ENCODE measurements around the gene CADPS.

CADPS gene

DNA sequence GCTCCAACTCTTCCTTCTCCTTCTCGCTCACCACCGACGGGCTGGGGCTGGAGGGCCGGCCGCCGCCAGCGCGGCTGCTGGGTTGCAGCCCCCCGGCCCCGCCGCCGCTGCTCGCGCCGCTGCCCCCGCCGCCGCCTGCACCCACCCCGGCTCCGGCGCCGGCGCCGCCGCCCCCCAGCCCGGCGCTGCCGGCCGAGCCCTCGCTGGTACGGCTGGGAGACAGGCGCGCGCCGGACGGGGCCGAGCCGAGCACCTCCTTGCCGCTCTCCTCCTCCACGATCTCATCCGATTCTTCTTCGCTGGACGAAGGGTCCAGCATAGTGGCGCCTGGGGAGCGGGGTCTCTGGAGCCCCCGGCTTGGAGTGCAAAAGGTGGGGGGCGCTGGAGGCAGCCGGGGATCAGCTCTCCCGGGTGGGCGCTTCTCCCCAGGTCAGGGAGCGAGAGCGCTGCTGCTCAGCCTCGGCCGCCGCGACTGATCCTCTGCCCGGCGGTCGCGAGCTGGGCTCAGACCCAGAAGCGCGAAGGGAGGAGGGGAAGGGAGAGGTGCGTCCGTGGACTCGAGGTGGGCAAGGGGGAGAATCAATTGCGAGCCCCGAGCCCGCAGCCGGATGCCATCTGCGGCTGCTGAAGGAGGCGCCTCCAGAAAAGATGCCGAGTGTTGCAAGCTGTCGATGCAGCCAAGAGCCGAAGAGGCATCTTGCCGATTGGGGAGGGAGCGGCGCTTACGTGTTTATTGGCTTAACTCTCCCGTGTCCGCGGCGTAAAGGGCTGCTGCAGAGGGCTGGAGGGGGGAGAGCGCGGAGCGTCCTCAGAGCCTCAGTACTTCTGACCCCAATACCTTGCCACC, at the start of gene CADPS:
CADPS (minus strand) TSS at position 706 of the 847 bp plus-strand sequence; CDS start at position 319, 387 bp downstream.
- no peak within 1 kb of the TSS for H3K27ac Mint-ChIP-seq
- H3K9me3 Mint-ChIP-seq (ENCODE audit: low read depth) = no peaks in the 10 kb centered on the region
- peaks cover 2% of the 10 kb centered on the region for H3K4me1 Mint-ChIP-seq (ENCODE audit: low read depth)
- H3K4me3 Mint-ChIP-seq = no peak within 1 kb of the TSS
- no peaks in the 10 kb centered on the region for H3K36me3 Mint-ChIP-seq
- H3K27me3 Mint-ChIP-seq = peaks cover 30% of the 10 kb centered on the region

DNA sequence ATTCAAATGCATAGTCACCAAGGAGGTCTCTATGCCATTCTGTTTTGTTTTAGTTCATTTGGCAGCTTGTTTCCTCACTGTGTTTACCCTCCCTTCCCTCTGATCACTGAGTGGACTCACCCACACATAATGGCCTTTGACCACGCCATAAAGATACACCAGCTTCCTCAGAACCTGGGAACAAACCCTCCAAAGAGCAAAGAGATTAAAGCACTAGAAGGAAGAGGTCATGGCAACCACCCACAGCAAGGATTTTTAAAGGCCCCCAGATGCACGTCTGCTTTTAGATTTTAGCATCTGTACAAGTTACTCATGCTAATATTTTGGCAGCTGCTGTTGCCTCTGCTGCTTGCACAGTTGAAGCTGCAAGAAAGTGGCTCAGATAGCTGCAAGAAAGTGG, 47.9 kb upstream of the CADPS start:
- peaks cover 4% of the 10 kb centered on the region for H3K9me3 Mint-ChIP-seq (ENCODE audit: low read depth)

DNA sequence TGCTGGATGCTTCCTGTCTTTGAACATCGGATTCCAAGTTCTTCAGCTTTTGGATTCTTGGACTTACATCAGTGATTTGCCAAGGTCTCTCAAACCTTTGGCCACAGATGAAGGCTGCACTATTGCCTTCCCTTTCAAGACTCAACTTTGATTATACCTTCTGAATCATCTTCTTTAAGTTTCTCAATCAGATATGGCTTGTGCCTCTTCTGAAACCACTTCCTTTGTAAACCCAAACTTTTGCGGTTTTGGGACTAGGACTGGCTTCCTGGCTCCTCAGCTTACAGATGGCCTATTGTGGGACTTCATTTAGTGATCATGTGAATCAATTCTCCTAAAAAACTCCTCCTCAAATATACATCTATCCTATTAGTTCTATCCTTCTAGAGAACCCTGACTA, 47.1 kb upstream of the CADPS start:
- no peak overlapping the region for H3K27ac Mint-ChIP-seq
- peaks cover 4% of the 10 kb centered on the region for H3K9me3 Mint-ChIP-seq (ENCODE audit: low read depth)
- no peaks in the 10 kb centered on the region for H3K4me1 Mint-ChIP-seq (ENCODE audit: low read depth)
- H3K4me3 Mint-ChIP-seq = no peak overlapping the region
- no peaks in the 10 kb centered on the region for H3K36me3 Mint-ChIP-seq
- H3K27me3 Mint-ChIP-seq = peaks cover 3% of the 10 kb centered on the region

More for the DNA sequence above, 47.9 kb upstream of the CADPS start:
- no peak overlapping the region for H3K4me3 Mint-ChIP-seq
- H3K27ac Mint-ChIP-seq = no peak overlapping the region
- no peaks in the 10 kb centered on the region for H3K36me3 Mint-ChIP-seq
- no peaks in the 10 kb centered on the region for H3K4me1 Mint-ChIP-seq (ENCODE audit: low read depth)
- H3K27me3 Mint-ChIP-seq = peaks cover 3% of the 10 kb centered on the region

DNA sequence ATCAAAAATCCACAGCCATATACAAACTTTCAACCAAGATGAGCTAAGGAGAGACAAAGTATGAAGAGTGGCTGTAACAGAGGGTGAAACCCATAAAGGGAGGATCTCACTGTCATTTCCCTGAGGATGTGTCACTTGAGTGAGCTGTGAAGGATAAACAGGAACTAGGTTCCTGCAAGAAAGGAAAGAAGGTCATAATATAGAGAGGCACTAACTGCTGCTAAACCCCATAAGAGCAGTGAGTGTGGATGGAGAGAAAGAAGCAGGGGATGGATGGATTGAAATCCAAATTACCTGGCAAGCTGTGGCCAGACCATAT, 45.2 kb upstream of the CADPS start:
- Mint-ChIP-seq H3K27ac (no peak overlapping the region), H3K27me3 (peaks cover 3% of the 10 kb centered on the region), H3K36me3 (no peaks in the 10 kb centered on the region), H3K9me3 (ENCODE audit: low read depth) (peaks cover 4% of the 10 kb centered on the region), H3K4me3 (no peak overlapping the region), H3K4me1 (ENCODE audit: low read depth) (no peaks in the 10 kb centered on the region)

DNA sequence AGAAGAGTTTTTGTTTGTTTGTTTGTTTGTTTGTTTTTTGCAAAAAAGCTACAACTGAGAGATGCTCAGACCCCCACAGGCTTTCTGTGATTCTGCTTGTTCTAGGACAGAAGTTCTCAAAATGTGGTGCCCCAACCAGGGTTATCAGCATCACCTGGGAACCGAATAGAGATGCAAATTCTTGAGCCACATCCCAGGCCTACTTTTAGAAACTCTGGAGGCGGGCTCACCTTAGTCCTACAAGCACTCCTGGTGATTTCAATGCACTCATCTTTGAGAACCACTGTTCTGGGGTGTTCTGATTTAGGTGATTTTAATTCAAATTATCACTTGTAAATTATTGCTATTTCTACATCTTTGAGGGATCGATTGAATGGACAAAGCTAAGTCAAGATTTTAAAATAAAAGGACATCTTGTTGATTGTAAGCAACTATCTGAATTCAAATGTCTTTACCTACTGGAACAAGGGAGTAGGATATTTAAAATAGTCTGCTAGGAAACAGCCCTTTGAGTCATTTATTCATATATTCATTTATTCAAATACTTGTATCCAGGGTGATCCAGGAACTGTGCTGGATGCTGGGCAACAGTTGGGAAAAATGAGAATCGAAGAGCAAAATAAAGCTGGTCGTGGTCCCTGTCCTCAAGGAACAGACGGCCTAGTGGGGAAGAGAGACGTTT, 44.7 kb upstream of the CADPS start:
- Mint-ChIP-seq H3K27me3 (peaks cover 3% of the 10 kb centered on the region), H3K4me3 (no peak overlapping the region), H3K36me3 (no peaks in the 10 kb centered on the region), H3K27ac (no peak overlapping the region), H3K4me1 (ENCODE audit: low read depth) (no peaks in the 10 kb centered on the region), H3K9me3 (ENCODE audit: low read depth) (peaks cover 4% of the 10 kb centered on the region)

DNA sequence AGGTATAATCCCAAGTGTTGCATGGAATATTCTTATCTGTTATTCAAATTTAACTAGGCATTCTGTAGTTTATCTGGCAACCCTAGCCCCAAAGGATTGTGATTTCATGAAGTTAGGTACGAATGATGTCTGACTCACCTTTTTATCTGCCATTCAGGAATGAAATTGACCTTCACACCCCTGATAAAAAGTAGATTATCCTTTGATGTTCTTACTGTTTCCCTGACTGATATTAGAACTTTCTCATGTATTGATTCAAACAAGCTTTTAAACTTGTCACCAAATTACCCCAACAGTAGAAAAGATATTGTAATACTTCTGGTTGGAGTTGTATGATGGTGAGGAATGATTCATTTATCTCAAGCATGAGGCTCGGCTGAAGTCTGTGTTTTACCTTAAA, 43.6 kb upstream of the CADPS start:
- Mint-ChIP-seq H3K4me1 (ENCODE audit: low read depth) (no peaks in the 10 kb centered on the region), H3K27me3 (peaks cover 3% of the 10 kb centered on the region), H3K27ac (no peak overlapping the region), H3K4me3 (no peak overlapping the region), H3K36me3 (no peaks in the 10 kb centered on the region), H3K9me3 (ENCODE audit: low read depth) (peaks cover 4% of the 10 kb centered on the region)

DNA sequence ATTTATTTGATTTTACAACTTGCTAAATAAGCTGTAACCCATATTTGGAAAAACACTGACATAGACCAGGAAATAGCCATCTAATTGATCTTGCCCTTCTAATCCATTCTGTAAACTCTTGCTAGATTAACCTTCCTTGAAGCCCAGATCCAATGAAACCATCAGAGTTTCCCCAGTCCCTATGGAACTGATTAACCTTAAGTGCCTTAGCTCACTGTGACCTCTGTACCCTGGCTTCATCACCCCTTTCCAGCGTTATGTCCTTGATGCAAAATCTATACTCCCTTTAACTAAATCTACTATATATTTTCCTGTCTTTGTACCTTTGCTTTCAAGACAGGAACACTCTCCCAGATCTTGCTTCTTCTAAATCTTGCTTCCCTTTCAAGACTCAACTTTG, 42.9 kb upstream of the CADPS start:
- Mint-ChIP-seq H3K27me3 (peaks cover 3% of the 10 kb centered on the region), H3K36me3 (no peaks in the 10 kb centered on the region), H3K4me1 (ENCODE audit: low read depth) (no peaks in the 10 kb centered on the region), H3K4me3 (no peak overlapping the region), H3K9me3 (ENCODE audit: low read depth) (peaks cover 4% of the 10 kb centered on the region), H3K27ac (no peak overlapping the region)

DNA sequence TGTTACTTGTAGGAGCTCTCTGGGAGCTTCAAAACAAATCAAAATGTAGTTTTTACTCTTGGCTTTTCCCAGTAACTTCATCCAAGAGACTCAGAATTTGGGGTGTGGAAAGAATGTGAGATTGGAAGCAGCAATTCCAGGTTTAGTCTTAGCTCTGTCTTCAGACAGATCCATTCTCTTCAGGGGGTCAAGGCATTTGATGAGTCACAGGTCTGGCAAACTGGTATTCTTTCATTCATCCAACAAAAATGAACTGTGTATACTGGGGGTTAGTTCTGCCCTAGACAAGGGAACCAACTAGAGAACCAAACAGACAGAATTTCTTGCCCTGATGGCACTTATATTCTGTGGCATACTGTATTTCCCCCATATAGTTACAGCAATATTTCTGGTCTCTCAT, 36.3 kb upstream of the CADPS start:
- no peaks in the 10 kb centered on the region for H3K9me3 Mint-ChIP-seq (ENCODE audit: low read depth)
- no peaks in the 10 kb centered on the region for H3K36me3 Mint-ChIP-seq
- H3K4me1 Mint-ChIP-seq (ENCODE audit: low read depth) = no peaks in the 10 kb centered on the region
- peaks cover 2% of the 10 kb centered on the region for H3K27me3 Mint-ChIP-seq
- no peak overlapping the region for H3K27ac Mint-ChIP-seq
- H3K4me3 Mint-ChIP-seq = no peak overlapping the region

DNA sequence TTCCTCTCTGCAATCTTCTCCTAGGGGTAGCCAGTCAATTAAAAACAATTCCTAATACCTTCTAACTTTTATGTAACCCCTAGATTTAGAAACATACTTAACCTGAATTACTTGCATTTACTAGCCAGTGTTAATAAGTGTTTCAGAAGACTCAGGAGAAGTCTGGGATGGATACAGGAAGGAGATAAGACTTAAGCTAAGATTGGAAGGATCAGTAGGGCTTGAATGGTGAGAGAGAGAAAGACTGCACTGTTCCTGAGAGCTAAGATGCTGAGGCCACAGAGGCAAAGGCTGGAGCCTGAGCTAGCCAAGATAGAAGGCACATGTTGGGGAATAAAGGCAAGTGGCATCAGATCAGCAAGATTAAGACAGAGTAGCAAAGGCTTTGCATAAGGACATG, 30.1 kb upstream of the CADPS start:
- Mint-ChIP-seq H3K27me3 (peaks cover 2% of the 10 kb centered on the region), H3K9me3 (ENCODE audit: low read depth) (peaks cover 5% of the 10 kb centered on the region), H3K4me1 (ENCODE audit: low read depth) (no peaks in the 10 kb centered on the region), H3K27ac (no peak overlapping the region), H3K4me3 (no peak overlapping the region), H3K36me3 (no peaks in the 10 kb centered on the region)

DNA sequence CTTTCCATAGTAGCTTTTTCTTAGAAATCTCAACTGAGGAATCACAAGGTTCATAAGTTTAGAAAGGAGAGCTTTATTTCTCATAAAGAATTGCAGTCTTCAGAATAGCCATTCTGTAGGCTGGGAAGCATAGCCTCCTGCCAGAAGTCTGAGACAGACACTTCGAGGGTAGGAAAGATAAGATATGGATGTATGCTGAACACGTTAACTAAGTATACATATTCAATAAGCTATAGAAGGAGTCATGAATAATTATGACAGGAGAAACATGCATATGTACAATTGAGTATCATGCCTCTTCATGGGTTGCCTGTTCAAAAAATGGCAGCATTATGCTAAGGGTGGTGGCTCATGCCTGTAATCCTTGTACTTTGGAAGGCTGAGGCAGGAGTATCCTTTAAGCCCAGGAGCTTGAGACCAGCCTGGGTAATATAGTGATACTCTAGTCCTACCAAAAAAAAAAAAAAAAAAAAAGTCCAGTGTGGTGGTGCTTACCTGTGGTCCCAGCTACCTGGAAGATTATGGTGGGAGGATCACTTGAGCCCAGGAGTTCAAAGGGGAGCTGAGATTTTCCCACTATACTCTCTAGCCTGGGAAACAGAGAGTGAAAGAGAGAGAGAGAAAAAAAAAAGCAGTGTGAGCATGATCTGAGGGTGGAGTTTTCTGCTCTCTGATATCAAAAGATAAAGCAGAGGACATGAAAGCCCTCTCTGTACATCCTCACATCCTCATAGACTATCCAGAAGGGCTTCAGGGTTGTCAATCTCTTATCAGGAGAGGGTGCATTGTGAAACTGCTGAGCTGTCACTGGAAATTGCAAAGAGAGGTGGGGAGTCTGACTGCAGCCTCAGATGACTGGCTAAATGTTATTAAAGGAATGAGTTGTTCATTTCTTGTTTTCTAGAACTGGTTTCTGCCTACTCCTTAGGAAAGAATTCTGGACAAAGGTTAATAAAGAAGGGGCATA, 23.6 kb upstream of the CADPS start:
- Mint-ChIP-seq H3K27ac (no peak overlapping the region), H3K36me3 (no peaks in the 10 kb centered on the region), H3K4me1 (ENCODE audit: low read depth) (no peaks in the 10 kb centered on the region), H3K27me3 (peaks cover 3% of the 10 kb centered on the region), H3K9me3 (ENCODE audit: low read depth) (peaks cover 5% of the 10 kb centered on the region), H3K4me3 (no peak overlapping the region)

DNA sequence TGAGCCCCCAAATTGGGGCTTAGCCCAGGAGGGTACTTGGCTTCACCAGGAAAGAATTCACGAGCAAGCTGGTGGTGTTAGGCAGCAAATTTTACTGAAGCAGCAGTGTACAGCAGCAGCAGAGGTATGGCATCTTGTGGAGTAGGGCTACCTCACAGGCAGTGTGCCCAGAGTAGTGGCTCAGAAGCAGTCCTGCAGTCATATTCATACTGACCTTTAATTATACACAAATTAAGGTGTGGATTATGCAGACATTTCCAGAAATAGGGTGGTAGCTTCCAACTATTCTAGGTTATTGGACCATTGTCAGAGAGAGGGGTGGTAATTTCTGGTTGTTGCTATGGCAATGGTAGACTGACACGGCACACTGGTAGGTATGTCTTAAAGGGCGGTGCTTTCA, 20.7 kb upstream of the CADPS start:
- H3K9me3 Mint-ChIP-seq (ENCODE audit: low read depth) = no peaks in the 10 kb centered on the region
- no peaks in the 10 kb centered on the region for H3K36me3 Mint-ChIP-seq
- no peak overlapping the region for H3K4me3 Mint-ChIP-seq
- peaks cover 3% of the 10 kb centered on the region for H3K27me3 Mint-ChIP-seq
- H3K4me1 Mint-ChIP-seq (ENCODE audit: low read depth) = no peaks in the 10 kb centered on the region
- no peak overlapping the region for H3K27ac Mint-ChIP-seq

DNA sequence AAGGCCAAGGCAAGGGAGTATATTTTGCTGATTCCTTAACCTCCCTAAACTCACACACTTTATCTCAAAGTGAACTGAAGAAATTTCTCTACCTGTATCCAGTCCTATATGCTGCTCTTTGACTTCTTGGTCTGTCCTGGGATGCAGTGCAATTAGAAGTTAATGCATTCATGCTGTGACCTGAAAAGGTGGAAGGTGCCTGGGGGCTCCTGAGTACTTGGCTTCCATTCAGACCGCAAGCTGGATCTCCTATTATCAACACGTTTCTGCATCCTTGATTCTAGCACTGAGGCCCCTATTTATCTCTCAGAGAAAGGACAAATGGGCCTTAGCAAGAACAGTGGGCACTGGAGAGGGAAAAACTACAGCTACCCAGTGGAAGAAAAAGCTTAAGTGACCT, 17.7 kb upstream of the CADPS start:
- H3K27me3 Mint-ChIP-seq = peaks cover 3% of the 10 kb centered on the region
- H3K9me3 Mint-ChIP-seq (ENCODE audit: low read depth) = peaks cover 6% of the 10 kb centered on the region
- H3K4me1 Mint-ChIP-seq (ENCODE audit: low read depth) = no peaks in the 10 kb centered on the region
- no peaks in the 10 kb centered on the region for H3K36me3 Mint-ChIP-seq
- H3K27ac Mint-ChIP-seq = no peak overlapping the region
- no peak overlapping the region for H3K4me3 Mint-ChIP-seq

DNA sequence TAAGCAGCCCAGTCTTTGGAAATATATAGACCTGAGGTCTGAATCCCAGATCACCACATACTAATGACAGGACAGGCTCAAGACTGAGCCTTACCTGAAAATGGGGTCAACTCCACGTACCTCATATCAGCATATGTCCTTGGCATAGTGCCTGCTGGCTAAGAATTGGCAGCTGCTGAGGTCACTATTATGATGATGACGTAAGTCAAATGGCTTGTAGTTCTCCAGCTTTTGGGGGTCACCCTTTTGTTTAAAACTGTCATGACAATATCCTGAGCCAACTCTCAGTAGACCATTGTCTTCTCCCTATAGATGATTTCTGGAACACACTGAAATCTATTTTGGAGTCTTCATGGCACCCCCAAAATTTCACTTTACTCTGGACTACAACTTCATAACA, 16.8 kb upstream of the CADPS start:
- Mint-ChIP-seq H3K27me3 (peaks cover 3% of the 10 kb centered on the region), H3K36me3 (no peaks in the 10 kb centered on the region), H3K27ac (no peak overlapping the region), H3K4me3 (no peak overlapping the region), H3K9me3 (ENCODE audit: low read depth) (peaks cover 6% of the 10 kb centered on the region), H3K4me1 (ENCODE audit: low read depth) (no peaks in the 10 kb centered on the region)

DNA sequence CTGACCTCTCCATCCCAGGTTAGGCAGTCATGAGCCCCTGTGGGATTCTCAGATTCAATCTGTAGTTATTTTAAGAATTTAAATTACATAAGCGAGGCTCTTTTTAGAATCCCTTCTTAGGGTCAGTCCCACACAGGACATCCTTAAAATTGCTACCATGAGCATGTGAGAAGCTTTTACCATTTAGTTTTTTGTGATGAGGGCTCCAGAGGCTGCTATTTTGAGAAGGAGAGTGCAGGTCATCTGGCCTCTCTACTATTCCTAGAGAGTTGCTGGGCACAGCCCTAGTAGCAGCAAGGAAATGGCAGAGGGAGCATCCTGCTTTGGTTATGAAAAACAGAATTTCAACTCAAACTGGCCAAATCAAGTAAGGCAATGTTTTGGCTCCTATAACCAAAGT, 13.6 kb upstream of the CADPS start:
- Mint-ChIP-seq H3K4me1 (ENCODE audit: low read depth) (no peaks in the 10 kb centered on the region), H3K27me3 (no peaks in the 10 kb centered on the region), H3K36me3 (no peaks in the 10 kb centered on the region), H3K9me3 (ENCODE audit: low read depth) (peaks cover 6% of the 10 kb centered on the region), H3K27ac (no peak overlapping the region), H3K4me3 (no peak overlapping the region)

DNA sequence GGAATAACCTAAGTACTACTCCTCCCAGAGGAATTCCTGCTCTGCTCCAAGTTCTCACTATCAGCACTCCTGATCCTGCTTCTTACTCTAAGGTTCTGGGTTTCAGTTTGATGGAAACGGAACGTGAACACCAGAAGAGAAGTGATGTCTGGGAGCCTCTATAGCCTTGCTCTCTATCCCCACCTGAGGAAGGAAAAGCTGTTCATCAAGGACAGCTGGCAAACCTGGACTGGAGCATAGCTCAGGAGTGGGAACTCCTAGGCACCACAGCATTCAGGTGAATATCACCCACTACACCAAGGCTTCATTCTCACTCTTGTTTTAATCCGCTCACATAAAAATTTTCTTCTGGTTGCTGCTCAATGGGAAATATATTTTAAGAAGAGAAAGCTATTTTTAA, 13.0 kb upstream of the CADPS start:
- Mint-ChIP-seq H3K27me3 (no peaks in the 10 kb centered on the region), H3K9me3 (ENCODE audit: low read depth) (peaks cover 6% of the 10 kb centered on the region), H3K36me3 (no peaks in the 10 kb centered on the region), H3K27ac (no peak overlapping the region), H3K4me3 (no peak overlapping the region), H3K4me1 (ENCODE audit: low read depth) (no peaks in the 10 kb centered on the region)
